CD14-positive monocyte (primary cell): Measurements from ENCODE around the gene TRAPPC2. TPM values are rescaled to one million over a fixed set of nuclear protein-coding genes. Genes with fewer than 3 reads are reported as not detected.
"Not testable (repeated sequence)": the region's sequence is repeated elsewhere in the genome, so short reads cannot be mapped to it uniquely, and the experiment has no call there.

Experiments used
- DNase-seq, 3 donors: peaks; one replicate each; pipeline ENCODE4 v3.0.0-alpha.2; 2011 to 2022
- H2AFZ ChIP-seq: 2 replicates; pipeline ENCODE4 v1.6.0; 2012; ENCODE audit warnings: mild to moderate bottlenecking, low read depth, low read length, inconsistent platforms; ENCODE audit not compliant: insufficient read depth, poor library complexity, severe bottlenecking
- H3K27ac ChIP-seq, 2 donors: 1 replicate in 1 of 2; 2 replicates in 1 of 2; pipeline ENCODE4 v1.5.1; 2012 to 2013; ENCODE audit warnings: low read length in 2 of 2, control low read depth in 1 of 2, inconsistent platforms in 1 of 2, low read depth in 1 of 2, mild to moderate bottlenecking in 1 of 2
- H3K27me3 ChIP-seq, 2 donors: one replicate each; pipeline versions ENCODE4 v1.6.0 to v1.6.1; 2011 to 2013; ENCODE audit warnings: low read length in 2 of 2; ENCODE audit not compliant: control insufficient read depth in 2 of 2, insufficient read depth in 2 of 2
- H3K36me3 ChIP-seq, 2 donors: replicated peaks in 1 of 2; 1 replicate in 1 of 2; 2 replicates in 1 of 2; pipeline versions ENCODE4 v1.5.1 to v1.6.1; 2012 to 2013; ENCODE audit warnings: low read length in 2 of 2, control low read depth in 1 of 2, inconsistent platforms in 1 of 2, mild to moderate bottlenecking in 1 of 2; ENCODE audit not compliant: insufficient read depth in 2 of 2, control insufficient read depth in 1 of 2
- H3K4me1 ChIP-seq, 2 donors: 1 replicate in 1 of 2; 2 replicates in 1 of 2; pipeline versions ENCODE4 v1.5.1 to v1.6.1; 2012 to 2013; ENCODE audit warnings: low read length in 2 of 2, control low read depth in 1 of 2, inconsistent platforms in 1 of 2, mild to moderate bottlenecking in 1 of 2, moderate library complexity in 1 of 2; ENCODE audit not compliant: insufficient read depth in 2 of 2, control insufficient read depth in 1 of 2
- H3K4me2 ChIP-seq: replicated peaks from 2 replicates; pipeline ENCODE3; 2012; ENCODE audit warnings: low read length, moderate library complexity, mild to moderate bottlenecking; ENCODE audit not compliant: poor library complexity, severe bottlenecking; ENCODE audit errors: extremely low read depth
- H3K4me3 ChIP-seq, 3 experiments: fragments of 200-600 bp in 1 of 3; sonication (generic) in 1 of 3; replicated peaks in 1 of 3; 1 replicate in 2 of 3; 2 replicates in 1 of 3; pipeline ENCODE4 v1.5.1; 2011 to 2013; ENCODE audit warnings: low read length in 3 of 3, mild to moderate bottlenecking in 3 of 3, control low read depth in 2 of 3, low read depth in 2 of 3, inconsistent platforms in 1 of 3, moderate library complexity in 1 of 3
- H3K79me2 ChIP-seq: 2 replicates; pipeline ENCODE4 v1.6.0; 2012; ENCODE audit warnings: mild to moderate bottlenecking, control low read depth, inconsistent platforms, low read length, moderate library complexity; ENCODE audit not compliant: insufficient read depth
- H3K9ac ChIP-seq: 2 replicates; pipeline ENCODE4 v1.6.0; 2017; ENCODE audit warnings: low read length, mild to moderate bottlenecking; ENCODE audit not compliant: insufficient read depth, poor library complexity, severe bottlenecking
- H3K9me3 ChIP-seq, 2 donors: replicated peaks in 1 of 2; 1 replicate in 1 of 2; 2 replicates in 1 of 2; pipeline versions ENCODE4 v1.5.1 to v1.6.1; 2012 to 2013; ENCODE audit warnings: low read length in 2 of 2, control low read depth in 1 of 2; ENCODE audit not compliant: control insufficient read depth in 1 of 2, insufficient read depth in 1 of 2
- H4K20me1 ChIP-seq: 2 replicates; pipeline ENCODE4 v1.6.0; 2012; ENCODE audit warnings: mild to moderate bottlenecking, low read length, control low read depth, moderate library complexity; ENCODE audit not compliant: insufficient read depth
- H3K27ac Mint-ChIP-seq, 7 donors: one replicate each; pipeline ENCODE4 v1.8.0; 2020; ENCODE audit warnings: mild to moderate bottlenecking in 7 of 7, mixed read lengths in 7 of 7, moderate library complexity in 6 of 7, inconsistent platforms in 2 of 7
- H3K27me3 Mint-ChIP-seq, 3 donors: one replicate each; pipeline ENCODE4 v1.8.0; 2021 to 2022; ENCODE audit warnings: low read depth in 3 of 3, mild to moderate bottlenecking in 3 of 3, mixed read lengths in 3 of 3, moderate library complexity in 3 of 3, inconsistent platforms in 1 of 3
- H3K36me3 Mint-ChIP-seq, 2 donors: one replicate each; pipeline ENCODE4 v1.8.0; 2020; ENCODE audit warnings: mixed read lengths in 2 of 2, inconsistent platforms in 1 of 2, mild to moderate bottlenecking in 1 of 2
- H3K4me1 Mint-ChIP-seq: one replicate; pipeline ENCODE4 v1.8.0; 2020; ENCODE audit warnings: mild to moderate bottlenecking, mixed read lengths
- H3K4me3 Mint-ChIP-seq, 2 donors: one replicate each; pipeline ENCODE4 v1.8.0; 2020; ENCODE audit warnings: mild to moderate bottlenecking in 2 of 2, mixed read lengths in 2 of 2, moderate library complexity in 1 of 2
- H3K9me3 Mint-ChIP-seq, 7 donors: one replicate each; pipeline ENCODE4 v1.8.0; 2020 to 2022; ENCODE audit warnings: mixed read lengths in 7 of 7, mild to moderate bottlenecking in 6 of 7, moderate library complexity in 6 of 7, inconsistent platforms in 2 of 7
- WGBS: methylation state at CpG from one replicate; pipeline ENCODE4 v1.1.5; 2013; ENCODE audit warnings: missing lambda C conversion rate; ENCODE audit not compliant: insufficient coverage; 5-methylcytosine and 5-hydroxymethylcytosine counted together
- intact Hi-C, 2 donors: fragments of 100-400 bp; cut with micrococcal nuclease; formaldehyde crosslinking; loops; one replicate each; pipeline versions ENCODE4 v1.15.0 to v1.15.1; 2023
- polyA plus RNA-seq, 3 donors: library from polyadenylated mRNA; depleted of rRNA in 1 of 3; unstranded in 2 of 3; stranded (reverse) in 1 of 3; fragments of 300-500 nt in 2 of 3; fragments of >200 nt in 1 of 3; fragmentation: Illumina TruSeq in 2 of 3; gene quantifications; 1 replicate in 2 of 3; 2 replicates in 1 of 3; pipeline ENCODE4 v1.2.3, GENCODE V29; 2012 to 2021
- TF ChIP-seq, protein P1 (sequence below): fragments of 200-600 bp; IDR thresholded peaks from one replicate; pipeline ENCODE4 v1.8.0; 2022; ENCODE audit warnings: antibody characterized with exemption, mild to moderate bottlenecking

TRAPPC2 gene
- polyA plus RNA-seq, 3 donors = 10.6 to 18.3 (median 12.2) TPM

GRCh38 chrX:13732246-13733067 lies 2.0 kb downstream of the TRAPPC2 start:
- Mint-ChIP-seq H3K4me1 (peaks cover 52% of the 10 kb centered on the region), H3K4me3 (no peak overlapping the region), H3K27ac (peak overlapping the region in 2 of 7 donors; percentile 12 to 57), H3K36me3 (peaks cover 0 to 3% of the 10 kb centered on the region in 2 donors), H3K9me3 (peaks cover 0 to 13% (median 4%) of the 10 kb centered on the region in 7 donors), H3K27me3 (peaks cover 0 to 24% (median 0%) of the 10 kb centered on the region in 3 donors)
- peaks cover 0 to 18% of the 10 kb centered on the region in 2 donors for H3K27me3 ChIP-seq
- H3K27ac ChIP-seq = no peak overlapping the region
- H3K9me3 ChIP-seq = peaks cover 0 to 5% of the 10 kb centered on the region in 2 donors
- DNase-seq = no peak
- H4K20me1 ChIP-seq = no peaks in the 10 kb centered on the region
- no peak overlapping the region for H2AFZ ChIP-seq
- intact Hi-C loops = loop anchor here (5.0 to 10.0 kb wide), 2 partner anchors 35 to 78 kb away; partner anchors contain the start of gene TCEANC (in 2 of the 2)
- 90% methylated on average over 3 of the region's 7 CpGs for WGBS
- no peak overlapping the region for H3K9ac ChIP-seq
- H3K79me2 ChIP-seq = peaks cover 52% of the 10 kb centered on the region
- H3K4me1 ChIP-seq = peaks cover 16 to 35% of the 10 kb centered on the region in 2 donors
- H3K36me3 ChIP-seq = no peaks in the 10 kb centered on the region
- H3K4me3 ChIP-seq = no peak overlapping the region
- H3K4me2 ChIP-seq = no peak overlapping the region
- TF ChIP-seq, protein P1, sequence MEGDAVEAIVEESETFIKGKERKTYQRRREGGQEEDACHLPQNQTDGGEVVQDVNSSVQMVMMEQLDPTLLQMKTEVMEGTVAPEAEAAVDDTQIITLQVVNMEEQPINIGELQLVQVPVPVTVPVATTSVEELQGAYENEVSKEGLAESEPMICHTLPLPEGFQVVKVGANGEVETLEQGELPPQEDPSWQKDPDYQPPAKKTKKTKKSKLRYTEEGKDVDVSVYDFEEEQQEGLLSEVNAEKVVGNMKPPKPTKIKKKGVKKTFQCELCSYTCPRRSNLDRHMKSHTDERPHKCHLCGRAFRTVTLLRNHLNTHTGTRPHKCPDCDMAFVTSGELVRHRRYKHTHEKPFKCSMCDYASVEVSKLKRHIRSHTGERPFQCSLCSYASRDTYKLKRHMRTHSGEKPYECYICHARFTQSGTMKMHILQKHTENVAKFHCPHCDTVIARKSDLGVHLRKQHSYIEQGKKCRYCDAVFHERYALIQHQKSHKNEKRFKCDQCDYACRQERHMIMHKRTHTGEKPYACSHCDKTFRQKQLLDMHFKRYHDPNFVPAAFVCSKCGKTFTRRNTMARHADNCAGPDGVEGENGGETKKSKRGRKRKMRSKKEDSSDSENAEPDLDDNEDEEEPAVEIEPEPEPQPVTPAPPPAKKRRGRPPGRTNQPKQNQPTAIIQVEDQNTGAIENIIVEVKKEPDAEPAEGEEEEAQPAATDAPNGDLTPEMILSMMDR = no peak

- not testable (repeated sequence) for H3K9ac ChIP-seq, H3K4me2 ChIP-seq, H3K36me3 Mint-ChIP-seq, H3K4me3 Mint-ChIP-seq, H2AFZ ChIP-seq, H3K27ac Mint-ChIP-seq, H3K4me3 ChIP-seq, H3K27ac ChIP-seq, H3K9me3 ChIP-seq, H3K36me3 ChIP-seq, DNase-seq, H4K20me1 ChIP-seq
- Histone ChIP-seq H3K27me3 (peaks cover 0 to 11% of the 10 kb centered on the region in 2 donors), H3K4me1 (peaks cover 9 to 24% of the 10 kb centered on the region in 2 donors), H3K79me2 (peaks cover 42% of the 10 kb centered on the region)
- Mint-ChIP-seq H3K27me3 (peaks cover 0 to 20% (median 0%) of the 10 kb centered on the region in 3 donors), H3K4me1 (peaks cover 49% of the 10 kb centered on the region), H3K9me3 (peaks cover 0 to 15% (median 8%) of the 10 kb centered on the region in 7 donors)
- intact Hi-C loops = loop anchor here (5.0 to 10.0 kb wide), 2 partner anchors 33 to 76 kb away; partner anchors contain the start of gene TCEANC (in 2 of the 2)
- no CpG with 5 or more reads among the region's 1 CpG for WGBS
Observed at GRCh38 chrX:13730523-13730922, 3.9 kb downstream of the TRAPPC2 start.

DNA sequence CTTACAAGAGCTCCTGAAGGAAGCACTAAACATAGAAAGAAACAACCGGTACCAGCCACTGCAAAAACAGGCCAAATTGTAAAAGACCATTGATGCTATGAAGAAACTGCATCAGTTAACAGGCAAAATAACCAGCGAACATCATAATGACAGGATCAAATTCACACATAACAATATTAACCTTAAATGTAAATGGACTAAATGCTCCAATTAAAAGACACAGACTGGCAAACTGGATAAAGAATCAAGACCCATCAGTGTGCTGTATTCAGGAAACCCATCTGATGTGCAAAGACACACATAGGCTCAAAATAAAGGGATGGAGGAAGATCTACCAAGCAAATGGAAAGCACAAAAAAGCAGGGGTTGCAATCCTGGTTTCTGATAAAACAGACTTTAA lies 7.8 kb downstream of the TRAPPC2 start:
- Mint-ChIP-seq H3K36me3 (peaks cover 4 to 11% of the 10 kb centered on the region in 2 donors), H3K9me3 (peaks cover 0 to 10% (median 8%) of the 10 kb centered on the region in 7 donors), H3K4me1 (peaks cover 31% of the 10 kb centered on the region), H3K27ac (peak overlapping the region in 1 of 7 donors; percentile 74)
- H3K27me3 Mint-ChIP-seq, H3K4me1 ChIP-seq, DNase-seq, H4K20me1 ChIP-seq, H3K4me3 ChIP-seq, H3K27me3 ChIP-seq, H3K9ac ChIP-seq, intact Hi-C loops, H3K9me3 ChIP-seq, H3K27ac ChIP-seq, H3K4me3 Mint-ChIP-seq, H3K36me3 ChIP-seq, H3K4me2 ChIP-seq, H2AFZ ChIP-seq: not testable (repeated sequence)
- no CpG with 5 or more reads among the region's 2 CpGs for WGBS
- H3K79me2 ChIP-seq = peaks cover 22% of the 10 kb centered on the region
